Mononuclear cell (primary cell): ENCODE results near the gene CSK. TPM values are rescaled to one million over a fixed set of nuclear protein-coding genes. Genes with fewer than 3 reads are reported as not detected.

ENCODE experiments used
- H3K27me3 ChIP-seq: 2 replicates; pipeline ENCODE4 v1.6.0; 2011; ENCODE audit warnings: low read length, control low read depth; ENCODE audit not compliant: insufficient read depth
- H3K4me1 ChIP-seq: 2 replicates; pipeline ENCODE4 v1.5.1; 2011; ENCODE audit warnings: mild to moderate bottlenecking, low read length, control low read depth; ENCODE audit not compliant: insufficient read depth
- H3K4me3 ChIP-seq: 2 replicates; pipeline ENCODE4 v1.5.1; 2011; ENCODE audit warnings: mild to moderate bottlenecking, low read length, moderate library complexity
- H3K9me3 ChIP-seq: 2 replicates; pipeline ENCODE4 v1.5.1; 2011; ENCODE audit warnings: low read depth, mild to moderate bottlenecking, control low read depth, low read length
- total RNA-seq: library from RNA; depleted of rRNA; stranded (reverse); fragments of >200 nt; gene quantifications from one replicate; pipeline ENCODE4 v1.2.3, GENCODE V29; 2012

The CSK gene
- total RNA-seq, 1 donor, result 84.8 TPM

DNA sequence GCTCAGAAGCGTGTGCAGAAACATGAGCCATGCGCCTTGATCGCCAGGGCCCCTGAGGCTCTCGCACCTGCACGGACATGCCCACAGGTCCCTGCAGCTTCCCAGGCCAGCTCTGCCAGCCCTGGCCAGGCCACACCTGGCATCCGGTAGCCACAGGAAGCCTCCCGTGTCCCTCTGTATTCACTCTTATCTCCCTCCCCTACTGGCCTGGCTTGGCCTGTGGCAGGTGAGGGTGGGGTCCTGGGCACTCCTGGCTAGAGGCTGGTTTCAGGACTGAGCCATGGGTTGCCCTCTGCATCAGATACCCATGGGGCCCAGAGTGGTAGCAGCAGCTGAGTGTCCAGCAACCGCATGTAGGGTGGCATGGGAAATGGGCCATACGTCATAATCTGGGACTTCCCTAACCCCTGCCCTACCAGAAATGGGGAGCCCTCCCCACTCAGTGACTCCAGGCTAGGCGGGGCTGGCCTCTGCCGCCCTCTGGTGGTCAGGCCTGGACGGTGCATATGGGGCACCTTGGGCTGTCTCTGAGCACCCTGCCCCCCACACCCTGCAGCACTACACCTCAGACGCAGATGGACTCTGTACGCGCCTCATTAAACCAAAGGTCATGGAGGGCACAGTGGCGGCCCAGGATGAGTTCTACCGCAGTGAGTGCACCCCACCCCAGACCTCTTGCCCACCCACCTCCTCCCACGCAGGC, 18.1 kb downstream of the CSK start:
- Histone ChIP-seq H3K4me3 (no peak overlapping the region), H3K4me1 (peaks cover 59% of the 10 kb centered on the region), H3K27me3 (no peaks in the 10 kb centered on the region)

DNA sequence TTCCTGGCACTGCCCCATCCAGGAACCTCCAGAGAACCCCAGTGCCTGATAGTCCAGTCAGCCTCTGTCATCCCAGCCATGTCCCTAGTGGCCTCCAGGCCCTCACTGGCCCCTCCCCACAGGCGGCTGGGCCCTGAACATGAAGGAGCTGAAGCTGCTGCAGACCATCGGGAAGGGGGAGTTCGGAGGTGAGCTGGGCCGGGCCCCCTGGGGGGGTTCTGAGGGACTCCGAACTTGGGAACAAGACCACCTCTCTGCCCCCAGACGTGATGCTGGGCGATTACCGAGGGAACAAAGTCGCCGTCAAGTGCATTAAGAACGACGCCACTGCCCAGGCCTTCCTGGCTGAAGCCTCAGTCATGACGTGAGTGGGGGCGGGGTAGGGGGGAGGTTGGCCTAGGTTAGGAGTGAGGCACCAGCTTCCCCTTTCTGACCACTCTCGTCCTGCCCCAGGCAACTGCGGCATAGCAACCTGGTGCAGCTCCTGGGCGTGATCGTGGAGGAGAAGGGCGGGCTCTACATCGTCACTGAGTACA, 18.7 kb downstream of the CSK start:
- Histone ChIP-seq H3K27me3 (no peaks in the 10 kb centered on the region), H3K4me3 (no peak overlapping the region), H3K4me1 (peaks cover 53% of the 10 kb centered on the region), H3K9me3 (no peaks in the 10 kb centered on the region)

More for the DNA sequence above, 18.1 kb downstream of the CSK start:
- no peaks in the 10 kb centered on the region for H3K9me3 ChIP-seq

DNA sequence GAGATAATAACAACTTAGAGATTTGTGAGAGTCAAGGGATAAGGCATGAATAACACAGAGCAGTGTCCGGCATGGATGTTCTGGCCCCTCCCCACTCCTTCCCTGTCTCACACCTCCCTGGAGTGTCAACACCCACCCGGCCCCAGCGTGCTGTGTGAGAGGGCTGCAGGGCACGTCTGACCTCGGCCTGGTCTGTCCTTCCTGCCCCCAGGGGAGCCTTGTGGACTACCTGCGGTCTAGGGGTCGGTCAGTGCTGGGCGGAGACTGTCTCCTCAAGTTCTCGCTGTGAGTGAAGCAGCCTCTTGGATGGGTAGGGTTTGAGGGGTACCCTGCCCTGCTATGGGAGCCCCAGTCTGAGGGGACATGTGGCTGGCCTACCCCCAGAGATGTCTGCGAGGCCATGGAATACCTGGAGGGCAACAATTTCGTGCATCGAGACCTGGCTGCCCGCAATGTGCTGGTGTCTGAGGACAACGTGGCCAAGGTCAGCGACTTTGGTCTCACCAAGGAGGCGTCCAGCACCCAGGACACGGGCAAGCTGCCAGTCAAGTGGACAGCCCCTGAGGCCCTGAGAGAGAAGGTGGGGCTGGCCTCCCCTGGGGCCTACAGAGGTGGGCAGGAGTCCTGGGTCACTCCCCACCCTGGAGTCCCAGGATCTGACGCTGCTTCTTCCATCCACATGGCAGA, 19.6 kb downstream of the CSK start:
- Histone ChIP-seq H3K9me3 (no peaks in the 10 kb centered on the region), H3K4me3 (no peak overlapping the region), H3K27me3 (no peaks in the 10 kb centered on the region), H3K4me1 (peaks cover 45% of the 10 kb centered on the region)

DNA sequence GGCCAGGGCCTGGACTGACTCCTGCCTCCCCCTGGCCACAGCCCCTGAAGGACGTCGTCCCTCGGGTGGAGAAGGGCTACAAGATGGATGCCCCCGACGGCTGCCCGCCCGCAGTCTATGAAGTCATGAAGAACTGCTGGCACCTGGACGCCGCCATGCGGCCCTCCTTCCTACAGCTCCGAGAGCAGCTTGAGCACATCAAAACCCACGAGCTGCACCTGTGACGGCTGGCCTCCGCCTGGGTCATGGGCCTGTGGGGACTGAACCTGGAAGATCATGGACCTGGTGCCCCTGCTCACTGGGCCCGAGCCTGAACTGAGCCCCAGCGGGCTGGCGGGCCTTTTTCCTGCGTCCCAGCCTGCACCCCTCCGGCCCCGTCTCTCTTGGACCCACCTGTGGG, 20.4 kb downstream of the CSK start:
- Histone ChIP-seq H3K27me3 (no peaks in the 10 kb centered on the region), H3K9me3 (no peaks in the 10 kb centered on the region), H3K4me3 (no peak overlapping the region), H3K4me1 (peaks cover 36% of the 10 kb centered on the region)

DNA sequence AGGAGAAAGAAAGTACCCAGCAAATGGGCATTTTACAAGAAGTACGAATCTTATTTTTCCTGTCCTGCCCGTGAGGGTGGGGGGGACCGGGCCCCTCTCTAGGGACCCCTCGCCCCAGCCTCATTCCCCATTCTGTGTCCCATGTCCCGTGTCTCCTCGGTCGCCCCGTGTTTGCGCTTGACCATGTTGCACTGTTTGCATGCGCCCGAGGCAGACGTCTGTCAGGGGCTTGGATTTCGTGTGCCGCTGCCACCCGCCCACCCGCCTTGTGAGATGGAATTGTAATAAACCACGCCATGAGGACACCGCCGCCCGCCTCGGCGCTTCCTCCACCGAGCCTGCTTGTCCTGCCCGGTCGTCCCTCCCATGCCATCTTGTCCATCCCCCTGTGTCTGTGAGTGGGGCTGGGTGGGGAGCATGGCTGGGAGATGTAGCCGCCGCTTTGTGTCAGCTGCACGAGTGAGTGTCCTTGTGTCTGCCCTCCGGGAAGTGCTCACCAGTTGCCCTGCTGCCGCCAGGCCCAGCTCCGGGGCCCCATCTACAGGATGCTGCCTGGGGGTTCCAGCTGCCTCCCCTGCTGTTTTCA, 21.1 kb downstream of the CSK start:
- H3K4me1 ChIP-seq, result peaks cover 30% of the 10 kb centered on the region
- H3K4me3 ChIP-seq, result no peak overlapping the region
- no peaks in the 10 kb centered on the region for H3K27me3 ChIP-seq
- no peaks in the 10 kb centered on the region for H3K9me3 ChIP-seq

DNA sequence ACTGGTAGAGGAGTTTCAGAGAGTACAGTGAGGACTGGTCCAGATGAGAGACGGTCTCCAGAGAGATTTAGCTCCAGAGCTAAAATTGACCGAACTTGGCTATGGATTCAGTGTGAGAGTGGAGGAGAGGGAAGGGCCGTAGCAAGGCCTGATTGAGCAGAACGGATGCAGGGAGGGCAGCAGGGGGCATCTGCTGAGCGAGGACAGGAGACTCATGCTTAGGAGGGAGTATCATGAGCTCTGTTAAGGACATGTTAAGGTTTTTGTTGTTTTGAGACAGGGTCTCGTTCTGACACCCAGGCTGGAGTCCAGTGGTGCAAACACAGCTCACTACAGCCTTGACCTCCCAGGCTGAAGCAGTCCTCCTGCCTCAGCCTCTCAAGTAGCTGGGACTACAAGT, 23.1 kb downstream of the CSK start:
- no peaks in the 10 kb centered on the region for H3K27me3 ChIP-seq
- H3K9me3 ChIP-seq, result no peaks in the 10 kb centered on the region
- H3K4me1 ChIP-seq, result peaks cover 13% of the 10 kb centered on the region
- H3K4me3 ChIP-seq, result no peak overlapping the region

DNA sequence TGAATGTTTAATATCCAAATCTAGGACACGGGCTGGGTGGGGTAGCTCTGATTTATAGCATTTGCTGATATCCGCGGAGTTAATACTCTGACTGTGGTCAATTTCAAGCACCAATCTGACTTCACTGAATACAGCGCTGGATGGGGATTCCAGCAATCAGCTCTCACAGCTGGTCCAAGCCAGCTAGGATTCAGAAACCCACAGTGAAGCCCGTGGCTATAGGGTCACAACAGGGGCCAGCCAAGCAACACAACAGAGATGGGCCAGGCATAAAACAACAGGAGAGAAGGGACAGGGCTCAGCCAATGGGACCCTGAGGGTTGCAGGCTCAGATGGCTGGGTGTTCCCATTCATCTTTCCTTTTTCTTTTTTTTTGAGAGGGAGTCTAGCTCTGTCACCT, 25.4 kb downstream of the CSK start:
- H3K4me1 ChIP-seq, result peaks cover 4% of the 10 kb centered on the region
- H3K9me3 ChIP-seq, result no peaks in the 10 kb centered on the region
- no peak overlapping the region for H3K4me3 ChIP-seq
- H3K27me3 ChIP-seq, result no peaks in the 10 kb centered on the region

DNA sequence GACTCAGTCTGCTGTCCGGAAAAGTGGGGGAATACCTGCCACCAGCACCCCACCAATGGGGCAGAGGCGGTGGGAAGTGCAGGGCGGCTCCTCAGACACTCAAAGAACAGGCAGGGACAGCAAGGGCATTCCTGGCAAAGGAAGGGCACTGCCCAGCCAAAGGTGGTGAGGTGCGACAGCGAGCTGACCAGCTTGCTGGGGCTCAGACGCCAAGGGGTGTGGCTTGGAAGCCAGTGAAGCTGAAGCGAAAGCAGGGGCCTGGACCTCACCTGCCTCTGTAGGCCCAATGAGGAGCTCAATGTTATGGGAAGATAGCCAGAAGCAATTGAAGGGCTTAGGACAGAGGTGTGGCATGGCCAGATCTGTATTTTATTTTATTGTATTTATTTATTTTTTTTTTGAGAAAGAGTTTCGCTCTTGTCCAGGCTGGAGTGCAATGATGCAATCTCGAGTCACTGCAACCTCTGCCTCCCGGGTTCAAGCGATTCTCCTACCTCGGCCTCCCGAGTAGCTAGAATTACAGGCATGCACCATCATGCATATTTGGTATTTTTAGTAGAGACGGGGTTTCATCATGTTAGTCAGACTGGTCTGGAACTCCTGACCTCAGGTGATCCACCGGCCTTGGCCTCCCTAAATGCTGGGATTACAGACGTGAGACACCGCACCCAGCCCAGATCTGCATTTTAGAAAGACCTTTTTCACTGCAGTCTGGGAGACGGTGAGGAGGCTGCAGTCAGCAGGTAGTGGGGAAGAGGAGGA, 26.4 kb downstream of the CSK start:
- H3K4me1 ChIP-seq, result peaks cover 4% of the 10 kb centered on the region
- no peaks in the 10 kb centered on the region for H3K9me3 ChIP-seq
- H3K4me3 ChIP-seq, result no peak overlapping the region
- no peaks in the 10 kb centered on the region for H3K27me3 ChIP-seq

DNA sequence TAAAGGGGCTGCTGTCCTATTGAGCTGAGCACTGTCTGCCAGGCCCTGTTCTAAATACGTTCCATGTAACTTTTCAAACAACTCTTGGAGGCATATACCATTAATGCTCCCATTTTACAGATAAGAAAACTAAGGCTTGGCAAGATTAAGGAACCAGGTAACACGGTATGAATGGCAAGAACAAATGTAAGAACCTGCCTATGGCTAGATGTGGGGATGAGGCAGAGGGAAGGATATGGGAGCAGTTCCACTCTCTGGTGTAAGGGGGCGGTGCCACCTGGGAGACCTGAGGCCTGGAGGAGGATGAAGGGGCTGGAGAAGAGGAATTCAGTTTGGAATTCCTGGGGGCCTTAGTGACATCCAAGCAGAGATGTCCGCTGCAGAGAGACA, 27.0 kb downstream of the CSK start:
- Histone ChIP-seq H3K9me3 (no peaks in the 10 kb centered on the region), H3K4me1 (peaks cover 4% of the 10 kb centered on the region), H3K27me3 (no peaks in the 10 kb centered on the region), H3K4me3 (no peak overlapping the region)

DNA sequence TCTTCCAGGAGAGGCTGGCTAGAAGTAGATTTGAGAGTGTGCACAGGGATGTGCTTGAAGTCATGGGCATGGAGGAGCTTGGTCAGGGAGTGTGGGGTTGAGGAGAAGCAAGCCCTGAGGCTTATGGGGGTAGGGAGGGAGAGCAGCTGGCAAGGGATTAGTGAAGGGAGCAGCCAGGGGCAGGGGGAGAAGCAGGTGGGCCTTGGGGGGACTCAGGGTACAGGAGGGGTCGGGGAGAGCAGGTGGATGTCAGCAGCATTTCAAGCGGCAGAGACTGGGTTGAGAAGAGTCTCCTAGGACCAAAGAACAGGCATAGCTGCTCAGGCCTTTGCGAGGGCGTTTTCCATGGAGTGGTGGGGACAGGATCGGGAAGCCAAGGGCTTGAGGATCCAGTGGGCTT, 27.4 kb downstream of the CSK start:
- Histone ChIP-seq H3K27me3 (no peaks in the 10 kb centered on the region), H3K4me3 (no peak overlapping the region), H3K9me3 (no peaks in the 10 kb centered on the region), H3K4me1 (peaks cover 4% of the 10 kb centered on the region)

DNA sequence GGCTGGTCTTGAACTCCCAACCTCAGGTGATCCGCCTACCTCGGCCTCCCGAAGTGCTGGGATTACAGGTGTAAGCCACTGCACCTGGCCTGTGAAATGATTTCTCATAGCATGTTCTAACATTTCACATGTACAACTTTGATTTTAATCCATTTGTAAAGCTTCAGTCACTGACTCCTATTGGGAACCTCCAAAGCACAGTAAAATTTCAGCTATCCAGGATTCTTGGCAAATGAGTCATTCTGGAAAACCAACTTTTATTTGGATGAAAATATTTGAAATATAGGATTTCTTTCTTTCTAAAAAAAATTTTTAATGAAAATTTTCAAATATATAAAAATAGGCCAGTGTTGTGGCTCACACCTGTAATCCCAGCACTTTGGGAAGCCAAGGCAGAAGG, 28.1 kb downstream of the CSK start:
- Histone ChIP-seq H3K4me1 (peaks cover 4% of the 10 kb centered on the region), H3K4me3 (no peak overlapping the region), H3K27me3 (no peaks in the 10 kb centered on the region), H3K9me3 (no peaks in the 10 kb centered on the region)

DNA sequence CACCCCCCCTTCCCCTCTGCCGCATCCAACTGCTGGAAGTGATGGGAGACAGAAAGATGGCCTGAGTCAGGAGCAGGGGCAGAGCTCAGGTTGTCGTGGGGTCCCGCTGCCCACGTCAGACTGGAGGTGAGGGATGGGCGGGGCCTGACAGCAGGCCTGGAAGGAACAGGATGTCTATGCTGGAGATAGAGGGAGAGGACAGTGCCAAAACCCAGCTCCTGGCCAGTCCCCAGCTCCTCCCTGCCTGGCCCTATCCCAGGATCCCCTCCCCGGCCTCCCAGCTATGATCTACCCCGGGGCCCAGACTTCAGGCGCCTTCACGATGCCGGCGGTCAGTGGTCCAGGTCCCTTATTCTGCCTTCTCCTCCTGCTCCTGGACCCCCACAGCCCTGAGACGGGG, 30.7 kb downstream of the CSK start, which contains the start of gene LMAN1L:
Gene LMAN1L (plus strand): TSS at position 303 of the 400 bp plus-strand sequence. CDS start 20 bp downstream, at position 323.
- Histone ChIP-seq H3K4me3 (no peak within 1 kb of the TSS), H3K27me3 (no peaks in the 10 kb centered on the region), H3K4me1 (peaks cover 4% of the 10 kb centered on the region), H3K9me3 (no peaks in the 10 kb centered on the region)

DNA sequence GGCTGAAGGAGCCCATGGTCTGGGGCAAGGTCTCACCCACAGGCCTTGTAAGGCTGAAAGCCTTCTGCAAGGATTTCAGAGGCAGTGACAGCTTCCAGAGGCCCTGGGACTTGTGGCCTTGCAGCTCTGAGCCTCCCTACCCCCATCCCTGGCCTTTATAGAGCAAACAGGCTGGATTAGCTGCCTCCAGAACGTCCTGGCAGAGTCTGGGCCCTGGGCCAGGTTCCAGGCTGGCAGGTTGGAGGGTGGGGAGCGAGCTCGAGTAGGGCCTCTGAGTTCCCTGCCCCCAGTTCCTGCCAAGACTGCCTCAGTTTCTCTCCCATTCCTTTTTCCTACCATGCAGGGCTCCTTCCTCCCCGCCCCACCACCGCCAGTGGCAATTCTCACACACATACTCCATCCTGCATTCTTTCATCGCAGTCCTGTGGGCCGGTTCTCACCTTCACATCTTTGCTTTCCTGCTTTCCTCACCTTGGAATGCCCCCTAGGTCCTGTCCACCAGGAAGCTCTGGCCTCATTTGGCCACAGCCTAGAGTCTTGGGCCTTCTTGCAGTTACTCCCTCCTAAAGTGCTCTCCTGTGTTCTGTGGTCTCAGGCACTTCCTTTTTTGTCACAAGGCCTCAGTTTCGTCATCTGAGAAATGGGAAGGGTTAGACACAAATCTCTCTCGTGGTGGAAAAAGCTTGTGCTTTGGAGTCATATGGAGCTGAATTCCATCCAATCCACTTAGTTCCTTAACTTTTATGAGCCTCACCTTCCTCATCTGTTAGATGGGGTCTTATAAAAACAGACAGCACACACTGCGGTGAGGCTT, 33.4 kb downstream of the CSK start:
- no peak overlapping the region for H3K4me3 ChIP-seq
- no peaks in the 10 kb centered on the region for H3K27me3 ChIP-seq
- H3K4me1 ChIP-seq, result peaks cover 9% of the 10 kb centered on the region
- no peaks in the 10 kb centered on the region for H3K9me3 ChIP-seq

DNA sequence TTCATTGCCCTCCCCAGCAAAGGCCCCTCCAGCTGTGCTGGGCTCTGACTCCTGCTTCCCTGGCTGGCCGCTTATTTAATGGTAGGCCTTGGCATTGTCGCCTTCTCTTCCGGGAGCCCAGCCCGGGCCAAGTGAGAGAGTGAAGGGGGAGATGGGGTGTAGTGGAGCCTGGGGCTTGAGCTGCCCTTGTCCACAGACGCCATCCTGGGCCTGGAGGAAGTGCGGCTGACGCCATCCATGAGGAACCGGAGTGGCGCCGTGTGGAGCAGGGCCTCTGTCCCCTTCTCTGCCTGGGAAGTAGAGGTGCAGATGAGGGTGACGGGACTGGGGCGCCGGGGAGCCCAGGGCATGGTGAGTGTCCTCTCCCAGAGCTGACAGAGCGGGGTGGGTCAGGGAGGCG, 34.1 kb downstream of the CSK start:
- H3K27me3 ChIP-seq, result no peaks in the 10 kb centered on the region
- peaks cover 13% of the 10 kb centered on the region for H3K4me1 ChIP-seq
- no peak overlapping the region for H3K4me3 ChIP-seq
- no peaks in the 10 kb centered on the region for H3K9me3 ChIP-seq
